ENCODE data around the gene TUBB.
"Not testable (repeated sequence)": the region's sequence is repeated elsewhere in the genome, so short reads cannot be mapped to it uniquely, and the experiment has no call there.

TUBB gene

GRCh38 chr6:30738532-30738931 is 18.4 kb downstream of the TUBB start:
- DNase-seq (ENCODE audit: low read depth in 2 of 2) = no peak

GRCh38 chr6:30740540-30740870 is 20.4 kb downstream of the TUBB start:
- DNase-seq (ENCODE audit: low read depth in 2 of 2) = no peak

GRCh38 chr6:30741063-30741779 is 21.1 kb downstream of the TUBB start:
- DNase-seq (ENCODE audit: low read depth in 2 of 2) = no peak

GRCh38 chr6:30741789-30742315 is 21.7 kb downstream of the TUBB start:
- DNase-seq (ENCODE audit: low read depth in 2 of 2) = no peak

GRCh38 chr6:30742316-30743098 is 22.4 kb downstream of the TUBB start, which contains the start of gene FLOT1:
TSS of gene FLOT1 (minus strand) at chr6:30742687. CDS start at chr6:30742189, 498 bp downstream.
- peak; percentile 94 to 96 for DNase-seq (ENCODE audit: low read depth in 2 of 2)

- no peak for DNase-seq (ENCODE audit: low read depth in 2 of 2)
Observed at GRCh38 chr6:30743099-30744053, 23.2 kb downstream of the TUBB start.

GRCh38 chr6:30744054-30744805 is 24.1 kb downstream of the TUBB start, which contains the start of gene IER3:
TSS of gene IER3 (minus strand) at chr6:30744547. CDS start at chr6:30744518, 29 bp downstream.
- peak; percentile 71 to 81 for DNase-seq (ENCODE audit: low read depth in 2 of 2)

- no peak for DNase-seq (ENCODE audit: low read depth in 2 of 2)
Observed at GRCh38 chr6:30747300-30747687, 27.1 kb downstream of the TUBB start.

- no peak for DNase-seq (ENCODE audit: low read depth in 2 of 2)
Observed at GRCh38 chr6:30747902-30748769, 28.0 kb downstream of the TUBB start.

- no peak for DNase-seq (ENCODE audit: low read depth in 2 of 2)
Observed at GRCh38 chr6:30748851-30749540, 28.8 kb downstream of the TUBB start.

GRCh38 chr6:30749554-30750378 is 29.6 kb downstream of the TUBB start:
- no peak for DNase-seq (ENCODE audit: low read depth in 2 of 2)

GRCh38 chr6:30750379-30750668 is 30.2 kb downstream of the TUBB start:
- DNase-seq (ENCODE audit: low read depth in 2 of 2) = no peak

GRCh38 chr6:30752157-30752927 is 32.2 kb downstream of the TUBB start:
- DNase-seq (ENCODE audit: low read depth in 2 of 2) = no peak

- no peak for DNase-seq (ENCODE audit: low read depth in 2 of 2)
Observed at GRCh38 chr6:30754631-30755030, 34.5 kb downstream of the TUBB start.

- DNase-seq (ENCODE audit: low read depth in 2 of 2) = not testable (repeated sequence)
Observed at GRCh38 chr6:30756405-30757003, 36.4 kb downstream of the TUBB start.

GRCh38 chr6:30757261-30757904 is 37.2 kb downstream of the TUBB start:
- no peak for DNase-seq (ENCODE audit: low read depth in 2 of 2)

Data from stimulated activated CD4-positive, alpha-beta T cell treated with anti-CD3 and anti-CD28 coated beads, Interleukin-4, amount 100 ng/mL, for 48 hours (primary cell).